Prostate gland (tissue), 2 donors: ENCODE data around the gene PDF.

Source experiments
- POLR2A ChIP-seq: fragments of 450-650 bp; IDR thresholded peaks from one replicate; pipeline ENCODE4 v1.6.1; 2016; ENCODE audit warnings: antibody characterized with exemption, mild to moderate bottlenecking
- TF ChIP-seq, protein P1 (sequence below), 4 experiments: fragments of 200-600 bp in 2 of 4; fragments of 450-650 bp in 2 of 4; sonication (generic) in 2 of 4; IDR thresholded peaks; 1 replicate in 3 of 4; 2 replicates in 1 of 4; pipeline ENCODE4 v1.5.1; 2016 to 2019; ENCODE audit warnings: antibody characterized with exemption in 4 of 4, mild to moderate bottlenecking in 2 of 4, moderate library complexity in 2 of 4

GRCh38 chr16:69313469-69313868, 16.9 kb downstream of the PDF start:
- TF ChIP-seq, protein P1, sequence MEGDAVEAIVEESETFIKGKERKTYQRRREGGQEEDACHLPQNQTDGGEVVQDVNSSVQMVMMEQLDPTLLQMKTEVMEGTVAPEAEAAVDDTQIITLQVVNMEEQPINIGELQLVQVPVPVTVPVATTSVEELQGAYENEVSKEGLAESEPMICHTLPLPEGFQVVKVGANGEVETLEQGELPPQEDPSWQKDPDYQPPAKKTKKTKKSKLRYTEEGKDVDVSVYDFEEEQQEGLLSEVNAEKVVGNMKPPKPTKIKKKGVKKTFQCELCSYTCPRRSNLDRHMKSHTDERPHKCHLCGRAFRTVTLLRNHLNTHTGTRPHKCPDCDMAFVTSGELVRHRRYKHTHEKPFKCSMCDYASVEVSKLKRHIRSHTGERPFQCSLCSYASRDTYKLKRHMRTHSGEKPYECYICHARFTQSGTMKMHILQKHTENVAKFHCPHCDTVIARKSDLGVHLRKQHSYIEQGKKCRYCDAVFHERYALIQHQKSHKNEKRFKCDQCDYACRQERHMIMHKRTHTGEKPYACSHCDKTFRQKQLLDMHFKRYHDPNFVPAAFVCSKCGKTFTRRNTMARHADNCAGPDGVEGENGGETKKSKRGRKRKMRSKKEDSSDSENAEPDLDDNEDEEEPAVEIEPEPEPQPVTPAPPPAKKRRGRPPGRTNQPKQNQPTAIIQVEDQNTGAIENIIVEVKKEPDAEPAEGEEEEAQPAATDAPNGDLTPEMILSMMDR (IDR thresholded peaks at IDR 0.05), result no peak
- TF ChIP-seq POLR2A, result no peak
